ENCODE results near the gene TMUB1.

TMUB1 gene

DNA sequence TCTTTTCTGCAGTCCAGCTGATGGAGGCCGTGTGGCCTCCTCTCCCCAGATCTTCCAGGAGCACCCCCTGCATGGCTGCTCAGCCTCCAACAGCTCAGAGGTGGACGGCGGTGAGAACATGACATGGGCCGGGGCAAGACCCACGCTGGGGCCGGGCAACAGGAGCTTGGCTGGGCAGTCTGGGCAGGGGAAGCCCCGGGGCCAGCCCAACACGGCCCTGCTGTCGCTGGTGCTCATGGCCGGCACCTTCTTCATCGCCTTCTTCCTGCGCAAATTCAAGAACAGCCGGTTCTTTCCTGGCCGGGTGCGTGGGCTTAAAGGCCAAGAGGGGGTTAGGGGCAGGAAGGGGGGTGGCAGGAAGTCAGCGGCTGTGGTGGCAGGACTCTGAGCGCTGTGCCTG lies 9.3 kb downstream of the TMUB1 start:
- no peak overlapping the region for H3K9ac ChIP-seq (ENCODE audit: low read length)
- no peaks in the 10 kb centered on the region for H3K27me3 ChIP-seq (ENCODE audit: control insufficient read depth, insufficient read depth, low read length)
- H3K4me3 ChIP-seq (ENCODE audit: low read depth, low read length), result no peak overlapping the region
- H3K27ac ChIP-seq (ENCODE audit: low read depth, low read length), result no peak overlapping the region
- peaks cover 33% of the 10 kb centered on the region for H3K4me1 ChIP-seq (ENCODE audit: control insufficient read depth, insufficient read depth, low read length)
- H3K36me3 ChIP-seq (ENCODE audit: control insufficient read depth, insufficient read depth, low read length), result peaks cover 64% of the 10 kb centered on the region
- no peaks in the 10 kb centered on the region for H3K9me3 ChIP-seq (ENCODE audit: control insufficient read depth, insufficient read depth, low read depth, low read length)

DNA sequence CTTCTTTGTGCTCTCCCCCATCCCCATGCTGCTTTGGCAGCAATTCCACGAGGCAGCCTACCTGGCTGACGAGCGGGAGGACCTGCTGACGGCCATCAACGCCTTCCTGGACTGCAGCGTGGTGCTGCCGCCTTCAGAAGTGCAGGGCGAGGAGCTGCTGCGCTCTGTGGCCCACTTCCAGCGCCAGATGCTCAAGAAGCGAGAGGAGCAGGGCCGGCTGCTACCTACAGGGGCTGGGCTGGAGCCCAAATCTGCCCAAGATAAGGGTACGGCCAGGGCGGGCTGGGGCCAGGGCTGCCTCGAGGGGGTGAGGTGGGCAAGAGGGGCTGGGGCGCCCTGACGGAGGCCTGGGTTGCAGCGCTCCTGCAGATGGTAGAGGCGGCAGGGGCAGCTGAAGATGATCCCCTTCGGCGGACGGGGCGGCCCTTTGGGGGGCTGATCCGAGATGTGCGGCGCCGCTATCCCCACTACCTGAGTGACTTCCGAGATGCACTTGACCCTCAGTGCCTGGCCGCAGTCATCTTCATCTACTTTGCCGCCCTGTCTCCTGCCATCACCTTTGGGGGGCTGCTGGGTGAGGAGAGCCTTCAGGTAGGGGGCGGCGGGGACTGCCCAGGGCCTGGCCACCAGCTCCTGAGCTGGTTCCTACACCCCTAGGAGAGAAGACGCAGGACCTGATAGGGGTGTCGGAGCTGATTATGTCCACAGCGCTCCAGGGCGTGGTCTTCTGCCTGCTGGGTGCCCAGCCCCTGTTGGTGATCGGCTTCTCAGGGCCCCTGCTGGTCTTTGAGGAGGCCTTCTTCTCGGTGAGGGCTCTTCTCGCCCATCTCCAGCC lies 12.0 kb downstream of the TMUB1 start:
- Histone ChIP-seq H3K9ac (ENCODE audit: low read length) (no peak overlapping the region), H3K27me3 (ENCODE audit: control insufficient read depth, insufficient read depth, low read length) (no peaks in the 10 kb centered on the region), H3K9me3 (ENCODE audit: control insufficient read depth, insufficient read depth, low read depth, low read length) (no peaks in the 10 kb centered on the region), H3K36me3 (ENCODE audit: control insufficient read depth, insufficient read depth, low read length) (peaks cover 87% of the 10 kb centered on the region), H3K27ac (ENCODE audit: low read depth, low read length) (no peak overlapping the region), H3K4me1 (ENCODE audit: control insufficient read depth, insufficient read depth, low read length) (peaks cover 15% of the 10 kb centered on the region), H3K4me3 (ENCODE audit: low read depth, low read length) (no peak overlapping the region)

DNA sequence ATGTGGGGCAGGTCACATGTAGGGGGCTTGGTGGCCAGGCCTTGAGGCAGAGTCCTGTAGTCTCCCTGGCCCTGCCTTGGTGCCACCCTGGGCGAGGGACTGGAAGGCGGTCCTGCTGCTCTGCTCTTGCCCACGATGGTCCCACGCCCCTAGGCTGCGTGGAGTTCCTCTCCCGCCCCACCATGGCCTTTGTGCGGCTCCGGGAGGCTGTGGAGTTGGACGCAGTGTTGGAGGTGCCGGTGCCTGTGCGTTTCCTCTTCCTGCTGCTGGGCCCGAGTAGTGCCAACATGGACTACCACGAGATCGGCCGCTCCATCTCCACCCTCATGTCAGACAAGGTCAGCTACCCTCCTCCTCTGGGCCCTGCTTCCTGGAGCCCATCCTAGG lies 12.7 kb downstream of the TMUB1 start:
- Histone ChIP-seq H3K27me3 (ENCODE audit: control insufficient read depth, insufficient read depth, low read length) (no peaks in the 10 kb centered on the region), H3K4me1 (ENCODE audit: control insufficient read depth, insufficient read depth, low read length) (peaks cover 9% of the 10 kb centered on the region), H3K4me3 (ENCODE audit: low read depth, low read length) (no peak overlapping the region), H3K36me3 (ENCODE audit: control insufficient read depth, insufficient read depth, low read length) (peaks cover 85% of the 10 kb centered on the region), H3K27ac (ENCODE audit: low read depth, low read length) (no peak overlapping the region), H3K9me3 (ENCODE audit: control insufficient read depth, insufficient read depth, low read depth, low read length) (no peaks in the 10 kb centered on the region), H3K9ac (ENCODE audit: low read length) (no peak overlapping the region)

DNA sequence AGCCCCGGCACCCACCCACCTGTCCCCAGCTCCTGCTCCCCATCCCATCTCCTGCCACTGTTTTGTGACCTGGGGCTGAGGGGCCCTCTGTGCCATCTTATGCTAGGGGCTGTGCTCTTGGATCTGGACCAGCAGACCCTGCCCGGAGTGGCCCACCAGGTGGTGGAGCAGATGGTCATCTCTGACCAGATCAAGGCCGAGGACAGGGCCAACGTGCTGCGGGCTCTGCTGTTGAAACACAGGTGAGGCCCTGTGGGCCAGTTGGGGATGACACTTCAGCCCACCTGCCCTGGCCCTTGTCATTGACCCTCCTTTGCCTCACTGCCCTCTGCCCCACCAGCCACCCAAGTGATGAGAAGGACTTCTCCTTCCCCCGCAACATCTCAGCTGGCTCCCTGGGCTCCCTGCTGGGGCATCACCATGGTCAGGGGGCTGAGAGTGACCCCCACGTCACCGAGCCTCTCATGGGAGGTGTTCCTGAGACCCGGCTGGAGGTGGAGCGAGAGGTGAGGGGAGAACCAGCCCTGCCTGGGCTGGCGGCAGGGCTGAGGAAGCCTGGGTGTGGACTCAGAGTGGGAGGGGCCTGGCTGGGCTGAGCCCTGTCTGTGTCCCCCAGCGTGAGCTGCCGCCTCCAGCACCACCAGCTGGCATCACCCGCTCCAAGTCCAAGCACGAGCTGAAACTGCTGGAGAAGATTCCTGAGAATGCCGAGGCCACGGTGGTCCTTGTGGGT lies 13.3 kb downstream of the TMUB1 start:
- H3K36me3 ChIP-seq (ENCODE audit: control insufficient read depth, insufficient read depth, low read length), result peaks cover 85% of the 10 kb centered on the region
- H3K4me3 ChIP-seq (ENCODE audit: low read depth, low read length), result no peak overlapping the region
- H3K9ac ChIP-seq (ENCODE audit: low read length), result no peak overlapping the region
- no peaks in the 10 kb centered on the region for H3K9me3 ChIP-seq (ENCODE audit: control insufficient read depth, insufficient read depth, low read depth, low read length)
- no peaks in the 10 kb centered on the region for H3K27me3 ChIP-seq (ENCODE audit: control insufficient read depth, insufficient read depth, low read length)
- H3K4me1 ChIP-seq (ENCODE audit: control insufficient read depth, insufficient read depth, low read length), result peaks cover 8% of the 10 kb centered on the region
- no peak overlapping the region for H3K27ac ChIP-seq (ENCODE audit: low read depth, low read length)

DNA sequence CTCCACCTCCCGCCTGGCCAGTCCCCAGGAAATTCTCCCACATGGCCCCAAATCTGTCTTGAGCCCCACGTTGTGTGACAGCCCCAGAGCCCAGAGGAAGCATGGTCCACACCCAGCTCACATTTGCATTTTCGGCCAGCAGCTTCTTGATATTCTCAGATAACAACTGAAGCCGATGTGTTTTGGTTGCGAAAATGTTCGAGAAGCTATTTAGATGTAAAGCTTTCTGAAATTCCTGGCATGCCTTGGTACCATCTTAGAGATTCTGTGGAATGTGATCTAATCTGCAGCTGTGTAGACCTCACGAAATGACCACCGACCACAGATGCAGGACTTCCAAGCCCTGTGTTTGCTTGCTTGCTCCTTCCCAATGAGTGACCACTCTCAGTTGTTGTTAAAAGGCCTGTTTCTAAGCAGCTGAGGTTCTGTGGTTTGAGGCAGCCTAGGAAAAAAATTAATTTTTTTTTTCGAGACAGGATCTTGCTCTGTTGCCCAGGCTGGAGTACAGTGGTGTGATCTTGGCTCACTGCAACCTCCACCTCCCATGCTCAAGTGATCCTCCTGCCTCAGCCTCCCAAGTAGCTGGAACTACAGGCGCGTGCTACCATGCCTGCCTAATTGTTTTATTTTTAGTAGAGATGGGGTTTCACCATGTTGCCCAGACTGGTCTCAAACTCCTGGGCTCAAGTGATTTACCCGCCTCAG lies 15.1 kb downstream of the TMUB1 start:
- Histone ChIP-seq H3K4me1 (ENCODE audit: control insufficient read depth, insufficient read depth, low read length) (peaks cover 12% of the 10 kb centered on the region), H3K9ac (ENCODE audit: low read length) (peak overlapping the region; percentile 52), H3K36me3 (ENCODE audit: control insufficient read depth, insufficient read depth, low read length) (peaks cover 78% of the 10 kb centered on the region), H3K27ac (ENCODE audit: low read depth, low read length) (peak overlapping the region; percentile 55; the same call in 1 of the 2 replicates), H3K9me3 (ENCODE audit: control insufficient read depth, insufficient read depth, low read depth, low read length) (no peaks in the 10 kb centered on the region), H3K4me3 (ENCODE audit: low read depth, low read length) (no peak overlapping the region), H3K27me3 (ENCODE audit: control insufficient read depth, insufficient read depth, low read length) (no peaks in the 10 kb centered on the region)

DNA sequence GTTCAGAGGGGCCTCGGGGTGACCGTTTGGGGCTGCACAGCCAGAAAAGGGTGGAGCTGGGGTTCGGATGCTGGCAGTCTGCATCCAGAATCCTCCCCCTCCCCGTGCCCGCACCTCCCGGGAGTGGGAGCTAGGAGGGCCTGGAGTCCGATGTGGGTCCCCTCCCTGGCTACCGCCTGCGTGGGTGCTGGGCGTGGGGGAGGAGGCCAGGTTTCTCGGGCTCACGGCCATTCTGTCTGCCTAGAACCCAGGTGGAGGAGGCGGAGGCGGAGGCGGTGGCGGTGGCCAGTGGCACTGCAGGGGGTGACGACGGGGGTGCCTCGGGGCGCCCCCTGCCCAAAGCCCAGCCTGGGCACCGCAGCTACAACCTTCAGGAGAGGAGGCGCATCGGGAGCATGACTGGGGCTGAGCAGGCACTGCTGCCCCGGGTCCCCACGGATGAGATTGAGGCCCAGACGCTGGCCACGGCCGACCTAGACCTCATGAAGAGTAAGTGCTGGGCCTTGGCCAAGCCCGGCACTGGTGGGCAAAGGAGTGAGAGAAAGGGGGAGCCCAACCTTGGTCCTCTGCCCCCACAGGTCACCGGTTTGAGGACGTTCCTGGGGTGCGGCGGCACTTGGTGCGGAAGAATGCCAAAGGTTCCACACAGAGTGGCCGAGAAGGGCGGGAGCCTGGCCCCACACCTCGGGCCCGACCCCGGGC lies 16.9 kb downstream of the TMUB1 start:
- H3K36me3 ChIP-seq (ENCODE audit: control insufficient read depth, insufficient read depth, low read length), result peaks cover 66% of the 10 kb centered on the region
- H3K9ac ChIP-seq (ENCODE audit: low read length), result no peak overlapping the region
- H3K4me1 ChIP-seq (ENCODE audit: control insufficient read depth, insufficient read depth, low read length), result peaks cover 23% of the 10 kb centered on the region
- H3K27me3 ChIP-seq (ENCODE audit: control insufficient read depth, insufficient read depth, low read length), result no peaks in the 10 kb centered on the region
- no peaks in the 10 kb centered on the region for H3K9me3 ChIP-seq (ENCODE audit: control insufficient read depth, insufficient read depth, low read depth, low read length)
- no peak overlapping the region for H3K4me3 ChIP-seq (ENCODE audit: low read depth, low read length)
- H3K27ac ChIP-seq (ENCODE audit: low read depth, low read length), result no peak overlapping the region

DNA sequence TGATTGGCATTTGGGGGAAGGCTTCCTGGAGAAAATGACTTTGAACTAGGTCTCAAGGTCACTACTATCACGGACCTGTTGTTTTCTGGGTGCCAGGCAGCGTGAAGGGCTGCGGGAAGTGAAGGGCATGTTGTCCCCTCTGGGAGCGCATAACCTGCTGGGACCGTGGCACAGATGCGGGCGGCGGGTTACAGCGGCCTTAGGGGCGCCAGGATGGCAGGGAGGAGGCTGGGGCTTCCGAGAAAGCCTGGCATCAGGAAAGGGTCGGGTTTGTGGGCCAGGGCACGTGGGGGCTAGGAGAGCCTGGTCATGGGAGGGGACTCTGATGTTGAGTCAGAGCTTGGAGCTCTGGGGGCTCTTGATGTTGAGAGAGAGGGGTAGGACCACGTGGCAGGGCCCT lies 17.8 kb downstream of the TMUB1 start:
- H3K4me1 ChIP-seq (ENCODE audit: control insufficient read depth, insufficient read depth, low read length), result peaks cover 31% of the 10 kb centered on the region
- no peak overlapping the region for H3K9ac ChIP-seq (ENCODE audit: low read length)
- H3K36me3 ChIP-seq (ENCODE audit: control insufficient read depth, insufficient read depth, low read length), result peaks cover 57% of the 10 kb centered on the region
- no peak overlapping the region for H3K27ac ChIP-seq (ENCODE audit: low read depth, low read length)
- H3K4me3 ChIP-seq (ENCODE audit: low read depth, low read length), result no peak overlapping the region
- no peaks in the 10 kb centered on the region for H3K27me3 ChIP-seq (ENCODE audit: control insufficient read depth, insufficient read depth, low read length)
- H3K9me3 ChIP-seq (ENCODE audit: control insufficient read depth, insufficient read depth, low read depth, low read length), result no peaks in the 10 kb centered on the region

DNA sequence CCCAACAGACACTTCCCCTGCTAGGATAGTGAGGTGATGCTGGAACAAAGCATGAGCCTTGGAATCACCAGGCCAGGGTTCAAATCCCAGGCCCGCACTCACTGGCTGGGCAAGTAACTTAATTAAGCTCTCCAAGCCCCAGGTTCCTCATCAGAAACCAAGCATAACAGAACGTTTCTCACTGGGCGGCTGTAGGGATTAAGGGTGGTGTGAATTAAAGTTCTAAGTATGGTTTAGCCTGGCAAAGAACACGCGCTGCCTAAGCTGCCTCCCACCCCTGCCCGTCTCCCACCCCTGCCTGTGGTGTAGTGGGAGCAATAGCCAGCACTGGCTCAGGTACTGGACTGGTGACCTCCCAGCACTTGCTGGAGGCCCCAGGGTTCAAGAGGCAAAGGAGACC lies 18.3 kb downstream of the TMUB1 start:
- H3K36me3 ChIP-seq (ENCODE audit: control insufficient read depth, insufficient read depth, low read length), result peaks cover 52% of the 10 kb centered on the region
- H3K4me1 ChIP-seq (ENCODE audit: control insufficient read depth, insufficient read depth, low read length), result peaks cover 33% of the 10 kb centered on the region
- no peak overlapping the region for H3K9ac ChIP-seq (ENCODE audit: low read length)
- H3K27ac ChIP-seq (ENCODE audit: low read depth, low read length), result no peak overlapping the region
- no peaks in the 10 kb centered on the region for H3K27me3 ChIP-seq (ENCODE audit: control insufficient read depth, insufficient read depth, low read length)
- no peak overlapping the region for H3K4me3 ChIP-seq (ENCODE audit: low read depth, low read length)
- H3K9me3 ChIP-seq (ENCODE audit: control insufficient read depth, insufficient read depth, low read depth, low read length), result no peaks in the 10 kb centered on the region

DNA sequence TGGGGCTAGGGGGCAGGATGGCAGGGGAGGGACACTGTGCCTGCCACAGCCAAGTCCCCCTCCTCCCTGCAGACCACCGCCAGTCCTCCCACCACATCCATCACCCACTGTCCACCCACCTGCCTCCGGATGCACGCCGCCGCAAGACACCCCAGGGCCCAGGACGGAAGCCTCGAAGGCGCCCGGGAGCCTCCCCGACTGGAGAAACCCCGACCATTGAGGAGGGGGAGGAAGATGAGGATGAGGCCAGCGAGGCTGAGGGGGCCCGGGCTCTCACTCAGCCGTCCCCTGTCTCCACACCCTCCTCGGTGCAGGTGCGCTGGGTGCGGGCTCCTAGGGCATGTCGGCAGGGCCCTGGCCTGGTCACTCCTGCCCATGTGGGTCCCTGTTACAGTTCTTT lies 18.8 kb downstream of the TMUB1 start:
- H3K27me3 ChIP-seq (ENCODE audit: control insufficient read depth, insufficient read depth, low read length), result no peaks in the 10 kb centered on the region
- H3K4me3 ChIP-seq (ENCODE audit: low read depth, low read length), result no peak overlapping the region
- H3K27ac ChIP-seq (ENCODE audit: low read depth, low read length), result no peak overlapping the region
- no peaks in the 10 kb centered on the region for H3K9me3 ChIP-seq (ENCODE audit: control insufficient read depth, insufficient read depth, low read depth, low read length)
- H3K4me1 ChIP-seq (ENCODE audit: control insufficient read depth, insufficient read depth, low read length), result peaks cover 33% of the 10 kb centered on the region
- H3K36me3 ChIP-seq (ENCODE audit: control insufficient read depth, insufficient read depth, low read length), result peaks cover 47% of the 10 kb centered on the region
- H3K9ac ChIP-seq (ENCODE audit: low read length), result no peak overlapping the region

DNA sequence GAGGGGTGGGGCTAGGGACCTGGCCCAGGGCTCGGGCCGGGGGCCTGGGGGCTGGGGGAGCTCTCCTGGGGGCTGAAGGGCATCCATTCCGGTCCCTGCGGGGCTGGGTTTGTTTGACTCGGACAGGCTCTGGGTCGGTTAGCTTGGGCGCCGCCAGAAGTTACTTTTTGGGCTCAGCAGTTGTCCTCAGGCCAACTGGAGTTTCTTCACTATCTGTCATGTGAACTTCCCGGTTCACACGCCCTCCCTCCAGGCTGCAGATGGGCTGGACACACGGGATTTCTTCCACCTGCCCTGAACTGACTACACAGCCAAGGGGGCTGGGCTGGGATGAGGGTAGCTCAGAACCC lies 20.1 kb downstream of the TMUB1 start:
- peak overlapping the region; percentile 70 for H3K4me3 ChIP-seq (ENCODE audit: low read depth, low read length)
- no peaks in the 10 kb centered on the region for H3K9me3 ChIP-seq (ENCODE audit: control insufficient read depth, insufficient read depth, low read depth, low read length)
- H3K36me3 ChIP-seq (ENCODE audit: control insufficient read depth, insufficient read depth, low read length), result peaks cover 38% of the 10 kb centered on the region
- H3K4me1 ChIP-seq (ENCODE audit: control insufficient read depth, insufficient read depth, low read length), result peaks cover 42% of the 10 kb centered on the region
- H3K27me3 ChIP-seq (ENCODE audit: control insufficient read depth, insufficient read depth, low read length), result no peaks in the 10 kb centered on the region
- H3K27ac ChIP-seq (ENCODE audit: low read depth, low read length), result no peak overlapping the region
- no peak overlapping the region for H3K9ac ChIP-seq (ENCODE audit: low read length)

All from HUES6 (cell line).